H1 (cell line): ENCODE measurements around the gene ACTG1.

ENCODE experiments used
- CTCF ChIP-seq, 3 experiments: IDR thresholded peaks; 1 replicate in 2 of 3; 2 replicates in 1 of 3; pipeline versions ENCODE4 v1.5.1 to v1.6.1; 2011; ENCODE audit warnings: low read length in 3 of 3, mild to moderate bottlenecking in 3 of 3, inconsistent platforms in 2 of 3, low read depth in 1 of 3, moderate library complexity in 1 of 3; ENCODE audit not compliant: insufficient read depth in 1 of 3; ENCODE audit errors: control extremely low read depth in 1 of 3
- POLR2A ChIP-seq, 2 experiments: IDR thresholded peaks; 1 replicate in 1 of 2; 2 replicates in 1 of 2; pipeline ENCODE4 v1.6.1; 2011; ENCODE audit warnings: low read depth in 2 of 2, low read length in 2 of 2, mild to moderate bottlenecking in 2 of 2; ENCODE audit errors: control extremely low read depth in 1 of 2
- POLR2AphosphoS5 ChIP-seq: IDR thresholded peaks from 2 replicates; pipeline ENCODE4 v1.6.1; 2011; ENCODE audit warnings: low read depth, low read length
- USF2 ChIP-seq: IDR thresholded peaks from 2 replicates; pipeline ENCODE4 v1.6.1; 2011; ENCODE audit warnings: low read length, improper control_type of control experiment

GRCh38 chr17:81535480-81536298 is 23.1 kb upstream of the ACTG1 start:
- TF ChIP-seq POLR2AphosphoS5 (no peak; the same call in 1 of the 2 replicates), POLR2A (IDR thresholded peaks at IDR 0.05; ENCODE audit: control extremely low read depth in 1 of 2, low read depth in 2 of 2, low read length in 2 of 2) (no peak), CTCF (IDR thresholded peaks at IDR 0.05; ENCODE audit: control extremely low read depth in 1 of 3, insufficient read depth in 1 of 3, low read depth in 1 of 3, low read length in 3 of 3) (no peak), USF2 (no peak)
